Endothelial cell of umbilical vein (primary cell): ENCODE measurements around the gene RPL38.

Source experiments
- CTCF ChIP-seq, 2 donors: IDR thresholded peaks; 1 replicate in 1 of 2; 2 replicates in 1 of 2; pipeline ENCODE4 v1.5.1; 2011; ENCODE audit warnings: low read length in 2 of 2, mild to moderate bottlenecking in 2 of 2, moderate library complexity in 2 of 2, control low read depth in 1 of 2, inconsistent platforms in 1 of 2, low read depth in 1 of 2; ENCODE audit not compliant: insufficient read depth in 1 of 2; ENCODE audit errors: extremely low read depth in 1 of 2
- EZH2 ChIP-seq: IDR thresholded peaks from 2 replicates; pipeline ENCODE4 v1.6.1; 2012; ENCODE audit warnings: borderline replicate concordance, low read depth, mild to moderate bottlenecking, moderate library complexity, low read length, inconsistent platforms; ENCODE audit not compliant: severe bottlenecking
- POLR2A ChIP-seq: IDR thresholded peaks from 2 replicates; pipeline ENCODE4 v1.6.1; 2012; ENCODE audit warnings: low read depth, mild to moderate bottlenecking, control low read depth, low read length
- POLR2AphosphoS5 ChIP-seq: IDR thresholded peaks from 2 replicates; pipeline ENCODE4 v1.6.1; 2012; ENCODE audit warnings: low read depth, mild to moderate bottlenecking, control low read depth, low read length, moderate library complexity; ENCODE audit not compliant: insufficient read depth
- TF ChIP-seq, protein P1 (sequence below): IDR thresholded peaks from 2 replicates; pipeline ENCODE4 v1.6.1; 2011; ENCODE audit not compliant: insufficient read depth, insufficient read length

GRCh38 chr17:74234486-74234885, 31.0 kb downstream of the RPL38 start:
- TF ChIP-seq POLR2A (no peak), CTCF (IDR thresholded peaks at IDR 0.05; ENCODE audit: extremely low read depth in 1 of 2, insufficient read depth in 1 of 2, low read depth in 1 of 2, low read length in 2 of 2) (no peak), POLR2AphosphoS5 (no peak), EZH2 (no peak)
- TF ChIP-seq, protein P1, sequence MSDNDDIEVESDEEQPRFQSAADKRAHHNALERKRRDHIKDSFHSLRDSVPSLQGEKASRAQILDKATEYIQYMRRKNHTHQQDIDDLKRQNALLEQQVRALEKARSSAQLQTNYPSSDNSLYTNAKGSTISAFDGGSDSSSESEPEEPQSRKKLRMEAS, result no peak
